ENCODE results near the gene CALY. TPM values are rescaled to one million over a fixed set of nuclear protein-coding genes. Genes with fewer than 3 reads are reported as not detected.

CALY gene
- total RNA-seq, 1 donor from 2014 or later, result 4.7 TPM

DNA sequence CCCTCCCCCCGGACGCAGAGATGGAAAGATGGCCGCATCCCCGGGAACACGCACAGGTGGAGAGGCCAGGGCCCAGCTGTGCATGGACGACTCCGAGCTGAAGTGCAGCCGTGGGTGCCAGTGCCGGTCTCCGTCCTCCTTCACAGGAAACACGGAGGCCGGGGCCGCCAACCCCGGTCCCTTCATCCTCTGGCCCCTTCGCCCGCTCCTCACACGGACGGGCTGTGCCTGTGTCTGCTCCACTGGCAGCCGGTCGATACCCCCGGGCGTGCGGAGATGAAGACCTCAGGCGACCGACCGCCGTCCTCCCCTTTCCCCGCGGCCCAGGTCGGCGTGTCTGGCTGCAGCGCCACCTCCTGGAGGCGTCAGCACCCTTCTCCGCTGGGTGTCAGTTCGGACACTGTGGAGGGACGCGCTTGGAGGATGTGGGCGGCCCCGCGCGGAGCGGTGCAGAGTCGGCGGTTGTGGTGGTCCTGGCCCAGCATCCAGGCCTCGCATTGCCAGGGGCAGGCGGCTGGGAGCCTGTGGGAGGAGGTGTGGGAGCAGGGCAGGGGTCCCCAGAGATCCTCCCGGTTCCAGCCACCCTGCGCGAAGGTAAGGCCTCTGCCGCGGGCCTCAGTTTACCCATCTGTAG, 18.1 kb downstream of the CALY start:
- Histone ChIP-seq H3K4me3 (peak overlapping the region in 1 of 2 donors; percentile 9), H3K27ac (no peak overlapping the region), H3K27me3 (no peaks in the 10 kb centered on the region), H3K9me3 (no peaks in the 10 kb centered on the region), H3K36me3 (no peaks in the 10 kb centered on the region), H3K4me1 (peaks cover 6% of the 10 kb centered on the region)
- DNase-seq (ENCODE audit: extremely low spot score in 2 of 2), result no peak
- intact Hi-C loops (cut with DNase I), result no loop called here
- TF ChIP-seq POLR2A (IDR thresholded peaks at IDR 0.05) (no peak), CTCF (IDR thresholded peaks at IDR 0.05) (peak; percentile 22 to 49 (median 41)), POLR2AphosphoS5 (IDR thresholded peaks at IDR 0.05; ENCODE audit: insufficient read depth in 1 of 2, low read depth in 1 of 2) (no peak)

GRCh38 chr10:133316732-133317131, 20.0 kb downstream of the CALY start:
- intact Hi-C loops (cut with DNase I), result no loop called here
- H3K36me3 ChIP-seq, result peaks cover 0 to 5% of the 10 kb centered on the region in 2 donors

DNA sequence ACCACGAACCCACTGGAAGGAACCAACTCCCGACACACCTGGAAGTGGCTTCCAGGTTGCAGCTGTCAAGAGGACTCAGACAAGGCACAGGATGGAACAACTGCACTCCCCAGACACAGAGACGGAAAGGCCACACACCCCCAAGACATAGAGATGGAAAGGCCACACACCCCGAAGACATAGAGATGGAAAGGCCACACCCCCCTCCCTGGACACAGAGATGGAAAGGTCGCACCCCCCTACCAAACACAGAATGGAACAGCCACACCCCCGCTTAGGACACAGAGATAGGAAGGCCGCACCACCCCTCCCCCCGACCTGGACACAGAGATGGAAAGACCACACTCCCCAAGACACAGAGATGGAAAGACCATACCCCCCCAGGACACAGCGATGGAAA, 20.4 kb downstream of the CALY start:
- no peak for TF ChIP-seq POLR2AphosphoS5 (IDR thresholded peaks at IDR 0.05; ENCODE audit: insufficient read depth in 1 of 2, low read depth in 1 of 2)

More at GRCh38 chr10:133316732-133317131, 20.0 kb downstream of the CALY start:
- peaks cover 6% of the 10 kb centered on the region for H3K4me1 ChIP-seq
- no peak for DNase-seq (ENCODE audit: extremely low spot score in 2 of 2)
- no peak overlapping the region for H3K4me3 ChIP-seq
- H3K27ac ChIP-seq, result no peak overlapping the region
- no peaks in the 10 kb centered on the region for H3K9me3 ChIP-seq
- H3K27me3 ChIP-seq, result no peaks in the 10 kb centered on the region
- TF ChIP-seq POLR2A (IDR thresholded peaks at IDR 0.05) (no peak), POLR2AphosphoS5 (IDR thresholded peaks at IDR 0.05; ENCODE audit: insufficient read depth in 1 of 2, low read depth in 1 of 2) (no peak), CTCF (IDR thresholded peaks at IDR 0.05) (no peak)

DNA sequence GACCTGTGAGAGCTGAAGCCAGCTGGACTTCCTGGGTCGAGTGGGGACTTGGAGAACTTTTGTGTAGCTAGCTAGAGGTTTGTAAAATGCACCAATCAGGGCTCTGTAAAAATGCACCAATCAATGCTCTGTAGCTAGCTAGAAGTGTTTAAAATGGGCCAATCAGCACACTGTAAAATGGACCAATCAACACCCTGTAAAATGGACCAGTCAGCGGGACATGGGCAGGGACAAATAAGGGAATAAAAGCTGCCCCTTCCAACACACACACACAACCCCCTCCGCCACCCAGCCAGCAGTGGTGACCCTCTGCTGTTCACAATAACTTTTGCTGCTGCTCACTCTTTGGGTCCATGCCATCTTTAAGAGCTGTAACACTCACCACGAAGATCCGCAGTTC, 20.8 kb downstream of the CALY start:
- Histone ChIP-seq H3K9me3 (no peaks in the 10 kb centered on the region), H3K27ac (no peak overlapping the region), H3K4me3 (no peak overlapping the region), H3K4me1 (peaks cover 6% of the 10 kb centered on the region), H3K27me3 (no peaks in the 10 kb centered on the region), H3K36me3 (peaks cover 0 to 5% of the 10 kb centered on the region in 2 donors)
- intact Hi-C loops (cut with DNase I), result no loop called here
- DNase-seq (ENCODE audit: extremely low spot score in 2 of 2), result no peak
- no peak for TF ChIP-seq CTCF (IDR thresholded peaks at IDR 0.05)
- no peak for TF ChIP-seq POLR2AphosphoS5 (IDR thresholded peaks at IDR 0.05; ENCODE audit: insufficient read depth in 1 of 2, low read depth in 1 of 2)
- no peak for TF ChIP-seq POLR2A (IDR thresholded peaks at IDR 0.05)

More for the DNA sequence above, 20.4 kb downstream of the CALY start:
- H3K27ac ChIP-seq, result no peak overlapping the region
- H3K27me3 ChIP-seq, result no peaks in the 10 kb centered on the region
- H3K9me3 ChIP-seq, result no peaks in the 10 kb centered on the region
- H3K4me1 ChIP-seq, result peaks cover 6% of the 10 kb centered on the region
- DNase-seq (ENCODE audit: extremely low spot score in 2 of 2), result no peak
- intact Hi-C loops (cut with DNase I), result no loop called here
- H3K4me3 ChIP-seq, result no peak overlapping the region
- H3K36me3 ChIP-seq, result peaks cover 0 to 5% of the 10 kb centered on the region in 2 donors

DNA sequence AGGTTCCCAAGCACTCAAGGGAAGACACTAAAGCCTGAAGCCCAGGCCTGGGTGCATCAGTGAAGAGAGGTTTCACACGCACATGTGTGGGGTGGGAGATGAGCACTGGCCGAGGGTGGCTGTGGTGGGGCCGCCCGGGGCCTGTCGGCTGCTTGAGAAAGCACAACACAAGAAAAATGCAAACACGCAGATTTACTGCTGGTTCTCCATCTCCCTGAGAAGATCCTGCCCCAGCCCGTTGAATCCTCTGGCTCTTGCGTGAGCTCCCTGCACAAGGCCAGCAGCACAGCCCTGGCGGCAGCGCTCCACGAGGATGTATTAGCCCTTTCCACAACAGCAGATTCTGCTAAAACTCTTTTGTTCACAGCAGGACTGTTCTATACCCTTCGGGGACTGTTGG, 21.8 kb downstream of the CALY start:
- Histone ChIP-seq H3K27ac (no peak overlapping the region), H3K9me3 (no peaks in the 10 kb centered on the region), H3K27me3 (no peaks in the 10 kb centered on the region), H3K36me3 (peaks cover 0 to 13% of the 10 kb centered on the region in 2 donors), H3K4me1 (peaks cover 6% of the 10 kb centered on the region), H3K4me3 (no peak overlapping the region)
- TF ChIP-seq POLR2AphosphoS5 (IDR thresholded peaks at IDR 0.05; ENCODE audit: insufficient read depth in 1 of 2, low read depth in 1 of 2), result no peak
- no peak for TF ChIP-seq POLR2A (IDR thresholded peaks at IDR 0.05)
- TF ChIP-seq CTCF (IDR thresholded peaks at IDR 0.05), result no peak
- DNase-seq (ENCODE audit: extremely low spot score in 2 of 2), result no peak
- intact Hi-C loops (cut with DNase I), result no loop called here

Data from vagina (tissue), 2 donors.